ENCODE data around the gene YTHDC1.

YTHDC1 gene

DNA sequence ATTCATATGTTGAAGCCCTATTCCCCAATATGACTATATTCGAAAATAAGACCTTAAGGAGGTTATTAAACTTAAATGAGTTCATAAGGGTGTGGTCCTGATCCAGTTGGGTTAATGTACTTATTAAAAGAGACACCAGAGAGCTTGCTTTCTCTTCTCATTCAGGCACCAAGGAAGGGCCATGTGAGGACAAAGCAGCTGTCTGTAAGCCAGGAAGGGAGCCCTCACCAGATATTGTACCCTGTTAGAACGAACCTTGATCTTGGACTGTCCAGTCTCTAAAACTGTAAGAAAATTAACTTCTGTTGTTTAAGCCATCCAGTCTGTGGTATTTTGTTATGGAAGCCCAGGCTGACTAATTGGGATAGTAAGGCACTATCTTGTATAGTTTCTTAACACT lies 9.1 kb upstream of the YTHDC1 start:
- no peak for DNase-seq (ENCODE audit: low read depth in 2 of 2)

DNA sequence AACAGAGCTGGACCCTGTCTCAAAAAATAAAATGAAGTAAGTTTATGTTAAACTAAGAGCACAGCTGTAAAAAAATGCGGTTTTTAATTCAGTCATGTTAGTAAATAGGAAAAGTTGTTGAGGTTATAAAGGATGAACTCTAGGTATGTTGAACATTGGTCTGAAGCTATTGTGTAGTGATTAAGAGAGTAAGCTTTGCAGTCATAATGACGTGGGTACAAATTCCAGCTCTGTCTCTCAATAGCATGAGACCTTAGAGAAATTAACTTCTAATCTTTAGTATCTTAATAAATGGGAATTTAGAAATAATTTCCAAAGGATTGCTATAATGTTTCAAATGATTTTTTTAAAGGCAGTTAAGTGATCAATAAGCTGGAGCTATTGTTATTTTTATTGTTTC lies 2.9 kb upstream of the YTHDC1 start:
- DNase-seq (ENCODE audit: low read depth in 2 of 2), result no peak

DNA sequence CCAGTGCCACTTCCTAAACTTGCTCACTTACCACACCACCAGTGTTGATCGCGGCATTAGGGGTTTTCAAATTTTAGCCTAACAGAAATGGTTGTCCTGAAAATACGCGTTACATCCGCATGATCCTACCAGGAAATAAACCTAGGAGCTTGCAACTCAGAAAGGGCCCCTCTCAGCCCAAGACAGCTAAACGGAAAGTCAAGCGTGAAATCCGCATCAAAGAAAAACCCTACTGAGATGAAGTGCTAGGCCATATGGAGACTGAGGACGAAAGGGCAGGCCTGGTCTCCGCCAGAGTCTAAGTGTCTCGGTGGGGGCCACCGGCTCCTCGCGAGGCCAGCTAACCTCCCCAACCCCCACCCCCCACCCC lies 626 bp downstream of the YTHDC1 start:
- no peak for DNase-seq (ENCODE audit: low read depth in 2 of 2)

DNA sequence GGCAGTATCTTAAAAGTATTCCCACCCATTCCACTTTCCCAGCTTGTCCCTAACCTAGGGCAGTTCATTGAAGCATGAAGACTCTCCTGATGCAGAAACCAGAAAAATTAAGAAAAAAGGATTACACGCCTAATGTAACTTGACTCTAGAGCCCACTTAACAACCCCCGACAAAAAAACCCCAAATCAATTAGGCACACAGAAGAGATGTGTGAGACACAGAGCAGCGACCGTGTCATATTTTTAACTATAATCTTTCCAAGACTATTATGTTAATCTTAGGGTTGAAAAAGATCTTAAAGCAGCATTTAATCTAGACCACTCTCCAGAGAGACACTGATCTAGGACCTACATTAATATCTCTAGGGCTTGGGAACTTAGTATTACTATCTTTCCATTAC lies 1.3 kb downstream of the YTHDC1 start:
- DNase-seq (ENCODE audit: low read depth in 2 of 2), result no peak

DNA sequence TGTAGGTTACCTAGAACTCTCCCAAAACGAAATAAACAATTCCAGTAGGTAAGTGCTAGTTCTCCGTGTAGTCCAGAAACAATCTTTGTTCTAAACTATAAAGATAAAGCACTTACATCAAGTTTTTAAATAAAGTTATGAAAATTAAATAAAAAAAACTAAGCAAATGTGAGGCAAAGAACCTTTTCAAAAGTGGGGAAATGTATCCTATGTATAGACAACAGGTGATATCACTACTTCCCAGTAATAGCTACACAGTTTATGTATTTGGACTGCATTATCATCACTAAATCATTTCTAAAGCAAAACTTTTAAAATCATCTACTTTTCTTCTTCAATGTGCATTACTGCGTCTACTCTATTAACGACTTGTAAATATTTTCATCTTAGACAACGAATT lies 2.0 kb downstream of the YTHDC1 start:
- DNase-seq (ENCODE audit: low read depth in 2 of 2), result no peak

DNA sequence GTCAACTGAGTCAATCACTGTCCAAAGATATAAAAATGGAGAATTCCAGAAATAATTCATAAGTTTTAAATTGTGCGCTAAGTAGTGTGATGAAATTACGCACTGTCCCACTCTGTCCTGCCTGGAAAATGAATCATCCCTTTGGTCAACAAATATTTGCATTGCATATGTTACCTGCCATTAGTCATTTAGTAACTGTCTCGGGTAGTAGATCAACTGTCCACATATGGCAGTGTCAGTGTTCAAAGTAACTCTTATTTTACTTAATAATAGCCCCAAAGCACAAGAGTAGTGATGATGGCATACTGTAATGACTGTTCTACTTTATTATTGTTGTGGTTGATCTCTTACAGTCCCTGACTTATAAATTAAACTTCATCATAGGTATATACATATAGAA lies 3.4 kb downstream of the YTHDC1 start:
- DNase-seq (ENCODE audit: low read depth in 2 of 2), result no peak

DNA sequence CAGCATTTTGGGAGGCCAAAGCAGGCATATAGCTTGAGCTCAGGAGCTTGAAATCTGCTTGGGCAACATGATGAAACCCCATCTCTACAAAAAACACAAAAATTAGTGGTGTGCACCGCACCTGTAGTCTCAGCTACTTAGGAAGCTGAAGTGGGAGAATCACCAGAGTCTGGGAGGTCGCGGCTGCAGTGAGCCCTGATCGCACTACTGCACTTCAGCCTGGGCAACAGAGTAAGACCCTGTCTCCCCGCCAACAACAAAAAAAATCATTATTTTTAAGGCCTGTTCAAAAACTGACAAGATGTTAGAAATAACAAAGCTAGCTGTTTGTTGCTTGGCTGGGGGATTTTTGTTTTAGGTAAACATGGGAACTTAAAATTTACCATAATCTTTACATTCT lies 5.1 kb downstream of the YTHDC1 start:
- DNase-seq (ENCODE audit: low read depth in 2 of 2), result no peak

DNA sequence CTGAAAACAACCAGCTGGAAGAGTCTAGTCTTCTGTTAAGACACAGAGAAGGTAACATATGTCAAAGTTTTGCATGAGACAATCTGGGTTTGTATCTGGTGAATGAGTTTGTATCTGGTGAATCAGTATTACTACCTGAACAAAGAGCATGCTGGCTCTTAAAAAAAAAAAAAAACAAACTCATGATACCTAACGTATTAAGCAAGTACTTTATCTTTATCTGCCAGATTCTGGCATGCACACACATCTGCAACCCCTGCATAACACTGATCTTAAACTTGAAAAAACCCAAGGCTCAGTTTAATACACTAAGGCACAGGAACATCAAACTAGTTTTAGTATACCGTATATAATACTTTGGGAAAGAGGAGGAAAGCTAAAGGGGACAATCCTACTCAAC lies 5.8 kb downstream of the YTHDC1 start:
- DNase-seq (ENCODE audit: low read depth in 2 of 2), result no peak

DNA sequence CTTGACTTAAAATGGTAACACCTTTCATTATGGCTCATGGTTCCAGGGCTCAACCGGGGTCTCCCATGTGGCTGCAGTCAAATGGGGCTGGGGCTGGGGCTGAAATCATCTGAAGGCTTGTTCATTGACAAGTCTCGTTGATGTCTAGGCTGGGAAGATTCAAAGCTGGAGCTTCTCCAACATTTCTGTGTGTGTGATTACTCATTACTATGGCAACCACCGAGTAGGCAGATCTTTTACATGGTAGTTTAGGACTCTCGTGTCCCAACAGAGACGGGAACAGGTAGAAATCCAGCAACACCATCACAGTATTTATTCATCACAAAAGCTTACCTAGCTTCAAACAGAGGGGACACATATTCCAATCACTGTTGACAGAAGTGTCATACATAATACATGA lies 7.8 kb downstream of the YTHDC1 start:
- no peak for DNase-seq (ENCODE audit: low read depth in 2 of 2)

DNA sequence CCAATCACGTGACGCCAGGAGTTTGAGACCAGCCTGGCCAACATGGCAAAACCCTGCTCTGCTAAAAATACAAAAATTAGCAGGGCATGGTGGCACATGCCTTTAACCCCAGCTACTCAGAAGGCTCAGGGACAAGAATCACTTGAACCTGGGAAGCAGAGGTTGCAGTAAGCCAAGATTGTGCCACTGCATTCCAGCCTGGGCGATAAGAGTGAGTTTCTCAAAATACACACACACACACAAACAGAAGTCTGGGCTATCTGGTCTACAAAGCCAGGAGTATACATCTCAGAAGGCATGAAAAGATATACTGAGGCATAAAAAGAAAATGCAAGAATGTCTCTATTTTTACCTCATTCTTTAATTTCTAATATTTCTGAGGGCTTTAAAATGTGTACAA lies 11.3 kb downstream of the YTHDC1 start:
- no peak for DNase-seq (ENCODE audit: low read depth in 2 of 2)

DNA sequence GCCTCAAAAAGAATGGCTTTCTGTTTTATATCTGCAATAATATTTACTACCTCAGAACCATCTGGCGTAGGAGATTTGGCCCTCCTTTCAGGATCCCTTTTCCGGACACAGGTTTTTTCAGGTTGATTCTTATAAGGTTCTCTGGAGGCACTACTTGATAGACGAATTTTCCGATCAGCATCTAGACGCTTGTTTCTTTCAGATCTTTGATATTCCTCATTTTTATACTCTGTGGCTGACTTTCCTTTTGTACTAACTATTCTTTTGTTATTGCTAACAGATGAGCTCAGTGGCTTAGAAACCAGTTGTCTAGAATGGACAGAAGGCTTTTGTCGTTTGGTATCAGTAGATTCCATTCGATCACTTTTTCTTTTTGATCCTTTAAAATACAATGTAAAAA lies 12.4 kb downstream of the YTHDC1 start:
- no peak for DNase-seq (ENCODE audit: low read depth in 2 of 2)

DNA sequence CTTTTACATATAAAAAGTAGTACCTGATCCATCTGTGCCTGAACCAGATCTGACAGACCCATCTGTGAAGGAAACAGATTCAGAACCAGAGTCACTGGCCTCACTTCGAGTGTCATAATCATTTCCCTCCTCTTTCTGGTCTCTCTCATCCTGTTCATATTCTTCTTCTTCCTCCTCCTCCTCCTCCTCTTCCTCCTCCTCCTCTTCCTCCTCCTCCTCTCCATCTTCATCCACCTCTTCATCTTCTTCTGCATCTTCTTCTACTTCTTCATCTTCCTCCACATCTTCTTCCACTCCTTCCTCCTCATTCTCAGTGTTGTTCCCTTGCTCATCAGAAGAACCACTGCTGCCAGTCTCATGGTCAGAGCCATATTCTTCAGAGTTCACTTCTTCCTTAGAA lies 12.9 kb downstream of the YTHDC1 start:
- DNase-seq (ENCODE audit: low read depth in 2 of 2), result no peak

DNA sequence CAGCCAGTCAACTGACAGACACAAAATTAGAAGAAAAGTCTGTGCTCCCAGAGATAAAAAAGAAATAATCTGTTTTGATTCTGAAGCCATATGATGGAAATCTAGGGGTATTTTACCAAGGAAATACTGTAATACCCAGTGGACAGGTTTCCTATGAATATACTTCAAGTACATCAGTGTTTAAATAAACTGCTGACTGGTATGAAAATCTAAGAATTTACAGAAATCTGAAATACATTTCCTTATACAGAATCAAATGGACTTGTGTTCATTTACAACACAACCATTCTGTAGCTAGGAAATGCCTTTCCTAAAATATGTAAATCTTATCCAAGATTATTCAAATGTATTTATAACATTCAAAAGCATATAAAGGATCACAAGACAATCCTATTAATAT lies 13.4 kb downstream of the YTHDC1 start:
- no peak for DNase-seq (ENCODE audit: low read depth in 2 of 2)

DNA sequence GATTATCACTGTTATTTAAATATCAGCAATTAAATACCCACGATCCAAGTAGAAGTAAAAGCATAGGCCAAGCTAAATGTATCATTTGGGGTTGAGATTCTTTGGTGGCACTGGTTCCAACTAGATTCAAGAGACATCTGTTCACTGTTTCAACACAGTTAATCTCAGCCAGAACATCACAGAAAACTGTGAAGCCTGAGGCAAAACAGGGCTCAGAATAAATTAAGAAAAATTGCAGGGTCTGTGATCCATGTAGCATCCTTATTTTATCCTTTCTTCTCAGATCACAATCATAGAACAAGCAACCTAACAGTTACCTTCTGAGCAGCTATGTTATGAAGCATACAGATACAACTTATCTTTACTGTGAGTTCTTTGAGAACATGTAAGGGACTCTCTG lies 23.7 kb downstream of the YTHDC1 start:
- no peak for DNase-seq (ENCODE audit: low read depth in 2 of 2)

DNA sequence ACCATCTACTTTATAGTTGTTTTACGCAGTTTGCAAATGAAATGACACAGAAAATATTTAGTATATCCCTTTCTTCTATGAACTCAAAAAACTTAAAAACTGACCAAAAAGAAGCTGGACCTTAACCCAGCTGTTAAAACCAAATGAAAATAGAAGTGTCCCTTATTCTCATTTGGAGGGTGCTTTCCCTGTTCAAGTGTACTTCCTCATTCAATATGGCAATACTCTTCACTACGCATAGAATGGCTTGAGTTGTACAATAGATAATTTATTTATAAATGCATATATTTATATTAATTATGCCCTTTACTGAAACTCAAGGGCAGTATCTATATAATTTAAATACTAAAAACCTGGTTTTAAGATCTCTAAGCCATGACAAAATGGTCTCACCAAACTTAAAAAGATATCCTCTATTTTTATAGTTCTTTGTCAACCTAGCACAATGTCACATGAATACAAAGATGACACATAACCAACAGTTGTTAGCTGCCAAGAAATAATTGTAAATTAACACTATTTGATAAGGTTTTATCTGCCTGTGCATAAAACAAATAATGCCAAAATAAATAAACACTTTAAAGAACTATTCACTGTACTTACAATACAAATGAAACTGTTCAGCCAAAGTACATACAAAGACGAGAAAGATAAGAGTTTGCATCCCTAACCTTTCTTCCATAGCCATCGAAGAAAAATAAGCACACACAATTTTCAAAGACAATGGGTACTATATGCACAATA lies 25.2 kb downstream of the YTHDC1 start:
- no peak for DNase-seq (ENCODE audit: low read depth in 2 of 2)

DNA sequence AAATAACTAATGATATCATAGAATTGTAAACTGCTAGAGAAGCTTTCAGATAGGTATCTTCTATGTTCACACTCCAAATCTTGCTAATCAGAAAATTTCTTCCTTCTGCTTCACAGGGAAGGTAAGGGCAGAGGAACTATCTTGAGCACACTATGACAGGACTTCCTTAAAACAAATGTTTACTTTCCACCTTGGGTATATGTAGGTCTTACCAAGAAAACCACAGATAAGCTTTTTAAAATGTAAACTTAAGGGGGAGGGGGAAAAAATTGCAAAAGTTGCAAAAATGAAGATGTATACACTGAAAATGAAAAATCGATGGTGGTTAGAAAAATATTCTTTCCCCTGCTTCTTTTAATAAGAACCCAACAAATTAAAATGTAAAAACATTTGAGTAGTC lies 30.9 kb downstream of the YTHDC1 start:
- no peak for DNase-seq (ENCODE audit: low read depth in 2 of 2)

DNA sequence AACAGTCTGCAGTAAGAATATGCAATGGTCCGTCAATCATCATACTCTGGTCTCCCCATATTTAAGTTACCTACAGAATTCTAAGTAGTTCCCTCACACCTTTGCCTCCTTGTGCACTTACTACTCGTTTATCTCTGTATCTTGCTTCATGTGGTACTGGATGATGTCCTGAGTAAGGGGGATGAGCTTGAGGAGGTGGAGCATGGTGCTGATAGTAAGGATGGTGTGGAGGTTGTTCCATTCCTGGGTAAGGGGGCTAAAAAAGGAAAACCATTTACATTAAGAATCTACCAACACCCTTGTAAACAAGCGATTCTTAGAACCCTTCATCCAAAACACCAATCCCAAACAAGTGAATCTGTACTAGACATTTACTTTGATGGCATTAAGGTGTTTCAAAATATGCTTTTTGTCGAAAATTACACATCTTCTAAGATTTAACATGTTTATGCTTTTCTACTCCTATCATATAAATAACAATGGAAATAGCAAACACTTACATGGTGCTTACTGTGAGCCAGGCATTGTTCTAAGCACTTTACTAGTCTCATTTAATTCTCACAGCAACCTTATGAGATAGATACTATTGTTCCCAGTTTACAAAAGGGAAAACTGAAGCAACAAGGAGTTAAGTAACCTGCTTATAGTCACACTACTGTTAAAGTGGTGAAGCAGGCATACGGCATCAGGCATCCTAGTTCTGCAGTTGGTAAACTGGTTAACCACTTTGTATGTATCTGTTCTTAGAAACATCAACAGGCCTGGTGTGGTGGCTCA lies 33.5 kb downstream of the YTHDC1 start:
- DNase-seq (ENCODE audit: low read depth in 2 of 2), result no peak

DNA sequence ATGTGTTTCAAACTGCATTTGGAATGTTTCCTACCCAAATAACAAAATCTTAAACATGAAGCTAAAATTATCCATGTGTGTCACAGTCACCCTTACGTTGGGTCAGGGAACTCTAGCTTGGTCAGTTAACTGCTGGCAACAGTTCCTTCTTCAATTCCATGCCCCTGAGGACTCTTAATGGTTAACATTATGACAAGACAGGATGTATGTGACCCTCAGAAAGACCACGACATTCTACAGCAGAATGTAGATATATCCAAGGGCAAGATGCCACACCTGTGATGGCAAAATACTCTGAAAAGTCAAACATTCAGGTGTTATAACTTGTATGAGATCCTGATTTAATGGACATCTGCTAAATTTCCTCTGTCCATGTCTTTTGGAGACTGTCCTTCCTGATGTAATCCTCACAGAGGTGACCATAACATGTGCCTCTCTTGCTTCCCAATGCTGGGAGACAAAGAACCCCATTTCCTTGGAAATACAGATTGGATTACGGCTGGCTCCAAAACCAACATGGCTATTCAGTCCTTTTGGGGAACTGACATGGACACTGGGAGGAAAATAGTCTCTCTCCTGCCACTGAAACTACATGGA lies 39.1 kb downstream of the YTHDC1 start:
- no peak for DNase-seq (ENCODE audit: low read depth in 2 of 2)

DNA sequence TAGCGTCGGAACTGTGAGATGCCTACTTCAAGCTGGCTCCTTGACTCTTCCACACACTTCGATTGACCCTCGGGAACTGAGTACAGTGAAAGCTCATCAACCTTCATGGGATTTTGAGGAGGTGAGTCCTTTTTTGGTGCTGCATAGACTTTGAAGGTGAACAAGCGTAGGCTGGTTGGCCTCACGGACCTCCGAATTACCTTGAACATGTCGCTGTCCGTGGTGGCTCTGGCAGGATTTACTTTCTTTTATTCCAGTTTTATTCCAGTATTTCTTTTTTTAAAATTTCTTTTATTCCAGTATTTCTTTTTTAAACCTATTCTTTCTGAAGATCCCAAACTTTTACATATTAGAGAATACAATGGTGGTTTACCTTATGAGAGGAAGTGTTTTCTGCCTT lies 45.2 kb downstream of the YTHDC1 start:
- no peak for DNase-seq (ENCODE audit: low read depth in 2 of 2)

DNA sequence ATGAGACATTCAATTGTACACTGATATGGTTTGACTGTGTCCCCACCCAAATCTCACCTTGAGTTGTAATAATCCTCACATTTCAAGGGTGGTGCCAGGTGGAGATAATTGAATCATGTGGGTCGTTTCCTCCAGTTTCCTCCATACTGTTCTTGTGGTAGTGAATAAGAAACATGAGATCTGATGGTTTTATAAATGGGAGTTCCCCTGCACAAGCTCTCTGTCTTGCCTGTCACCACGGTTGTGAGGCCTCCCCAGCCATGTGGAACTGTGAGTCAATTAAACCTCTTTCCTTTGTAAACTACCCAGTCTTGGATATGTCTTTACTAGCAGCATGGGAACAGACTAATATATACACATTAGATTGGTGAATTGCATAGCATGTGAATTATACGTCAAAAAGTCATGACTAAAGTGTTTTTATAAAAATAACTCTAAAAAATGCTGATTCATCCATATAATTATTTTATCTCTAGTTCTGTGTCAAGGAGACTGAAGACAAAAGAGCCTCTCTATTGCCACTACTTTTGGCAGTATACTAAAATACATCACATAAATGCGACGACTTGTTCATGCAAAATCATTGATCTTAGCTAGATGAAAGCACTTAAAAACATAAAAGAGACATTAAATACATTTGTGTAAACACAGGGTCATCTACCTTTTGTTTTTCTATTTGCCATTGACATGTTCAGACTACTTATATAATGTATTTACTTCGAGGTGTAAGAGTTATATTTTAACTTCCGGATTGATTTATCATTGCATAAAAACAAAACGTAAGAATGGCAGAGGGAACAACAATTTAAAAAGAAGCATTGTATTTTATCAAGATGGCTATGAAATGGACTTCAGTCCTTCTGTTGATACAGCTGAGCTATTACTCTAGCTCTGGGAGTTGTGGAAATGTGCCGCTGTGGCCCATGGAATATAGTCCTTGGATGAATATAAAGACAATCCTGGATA lies 50.1 kb downstream of the YTHDC1 start:
- DNase-seq (ENCODE audit: low read depth in 2 of 2), result no peak

DNA sequence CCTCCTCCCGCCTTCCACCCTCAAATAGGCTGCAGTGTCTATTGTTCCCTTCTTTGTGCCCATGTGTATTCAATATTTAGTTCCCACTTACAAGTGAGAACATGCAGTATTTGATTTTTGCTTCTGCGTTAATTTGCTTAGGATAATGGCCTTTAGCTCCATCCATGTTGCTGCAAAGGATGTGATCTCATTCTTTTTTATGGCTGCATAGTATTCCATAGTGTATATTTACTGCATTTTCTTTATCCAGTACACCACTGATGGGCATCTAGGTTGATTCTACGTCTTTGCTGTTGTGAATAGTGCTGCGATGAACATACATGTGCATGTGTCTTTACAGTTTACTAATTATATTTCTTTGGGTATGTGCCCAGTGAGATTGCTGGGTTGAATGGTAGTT lies 52.8 kb downstream of the YTHDC1 start:
- no peak for DNase-seq (ENCODE audit: low read depth in 2 of 2)

DNA sequence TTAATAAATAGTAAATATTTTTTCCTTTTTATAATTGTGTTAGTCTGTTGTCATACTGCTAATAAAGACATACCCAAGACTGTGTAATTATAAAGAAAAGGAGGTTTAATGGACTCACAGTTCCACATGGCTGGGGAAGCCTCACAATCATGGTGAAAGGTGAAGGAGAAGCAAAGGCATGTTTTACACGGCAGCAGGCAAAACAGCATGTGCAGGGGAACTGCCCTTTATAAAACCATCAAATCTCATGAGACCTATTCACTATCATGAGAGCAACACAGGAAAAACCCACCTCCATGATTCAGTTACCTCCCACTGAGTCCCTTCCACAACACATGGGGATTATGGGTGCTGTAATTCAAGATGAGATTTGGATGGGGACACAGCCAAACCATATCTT lies 58.6 kb downstream of the YTHDC1 start:
- no peak for DNase-seq (ENCODE audit: low read depth in 2 of 2)
